OCI-LY7 (cell line): ENCODE measurements around the gene PLCL1.

Source experiments
- EZH2phosphoT487 ChIP-seq: fragments of 200-600 bp; sonication (generic); IDR thresholded peaks from 2 replicates; pipeline ENCODE4 v1.6.1; 2018; ENCODE audit warnings: low read depth, borderline replicate concordance, mild to moderate bottlenecking, mixed run types, antibody characterized with exemption, low read length, moderate library complexity, mixed read lengths
- TF ChIP-seq, protein P1 (sequence below): fragments of 200-600 bp; sonication (generic); conservative IDR thresholded peaks from 2 replicates; pipeline ENCODE4 v1.5.1; 2014; ENCODE audit warnings: mild to moderate bottlenecking, antibody characterized with exemption, low read length, moderate library complexity, mixed read lengths

DNA sequence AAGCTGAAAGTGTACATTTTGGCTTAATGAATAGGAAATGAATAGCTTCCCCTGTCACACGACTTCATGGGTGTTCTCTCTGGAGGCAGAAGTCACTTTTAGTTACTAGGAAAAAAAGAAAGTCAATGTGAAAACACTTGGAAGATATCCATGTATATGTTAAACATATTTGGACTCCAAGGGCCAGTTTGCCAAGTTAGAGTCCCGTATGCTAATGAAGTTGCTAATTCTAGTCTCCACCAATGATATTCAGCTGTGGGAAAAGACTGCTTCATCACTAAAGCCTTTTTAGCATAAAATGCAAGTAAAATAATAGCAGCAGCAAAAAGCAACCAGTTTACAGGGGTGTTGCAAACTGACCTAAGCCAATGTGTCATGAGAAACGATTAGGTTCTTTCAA, 108.7 kb downstream of the PLCL1 start:
- TF ChIP-seq, protein P1, sequence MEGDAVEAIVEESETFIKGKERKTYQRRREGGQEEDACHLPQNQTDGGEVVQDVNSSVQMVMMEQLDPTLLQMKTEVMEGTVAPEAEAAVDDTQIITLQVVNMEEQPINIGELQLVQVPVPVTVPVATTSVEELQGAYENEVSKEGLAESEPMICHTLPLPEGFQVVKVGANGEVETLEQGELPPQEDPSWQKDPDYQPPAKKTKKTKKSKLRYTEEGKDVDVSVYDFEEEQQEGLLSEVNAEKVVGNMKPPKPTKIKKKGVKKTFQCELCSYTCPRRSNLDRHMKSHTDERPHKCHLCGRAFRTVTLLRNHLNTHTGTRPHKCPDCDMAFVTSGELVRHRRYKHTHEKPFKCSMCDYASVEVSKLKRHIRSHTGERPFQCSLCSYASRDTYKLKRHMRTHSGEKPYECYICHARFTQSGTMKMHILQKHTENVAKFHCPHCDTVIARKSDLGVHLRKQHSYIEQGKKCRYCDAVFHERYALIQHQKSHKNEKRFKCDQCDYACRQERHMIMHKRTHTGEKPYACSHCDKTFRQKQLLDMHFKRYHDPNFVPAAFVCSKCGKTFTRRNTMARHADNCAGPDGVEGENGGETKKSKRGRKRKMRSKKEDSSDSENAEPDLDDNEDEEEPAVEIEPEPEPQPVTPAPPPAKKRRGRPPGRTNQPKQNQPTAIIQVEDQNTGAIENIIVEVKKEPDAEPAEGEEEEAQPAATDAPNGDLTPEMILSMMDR = no peak
- no peak for TF ChIP-seq EZH2phosphoT487
